OCI-LY7 (cell line): ENCODE results near the gene COQ5. TPM values are rescaled to one million over a fixed set of nuclear protein-coding genes. Genes with fewer than 3 reads are reported as not detected.

ENCODE experiments used
- BruUV-seq: library from RNA; stranded (reverse); fragments of 400-500 nt; replicated peaks from 2 replicates; lab custom pipeline; 2021; lab: Mats Ljungman, UMichigan
- CTCF ChIA-PET: fragments of 300-600 bp; sonication (Branson Sonifier 250); formaldehyde crosslinking; loops from one replicate; lab custom pipeline; 2022; ENCODE audit warnings: antibody characterized with exemption; ENCODE audit not compliant: unreplicated experiment; lab: Charles Lee
- POLR2A ChIA-PET: fragments of 300-600 bp; sonication (Branson Sonifier 250); formaldehyde crosslinking; loops from one replicate; lab custom pipeline; 2022; ENCODE audit warnings: antibody characterized with exemption; lab: Charles Lee
- DNase-seq: peaks from one replicate; pipeline ENCODE4 v3.0.0-alpha.2; 2015; ENCODE audit warnings: low spot score
- H2AFZ ChIP-seq: fragments of 200-600 bp; sonication (generic), shearing (Covaris generic); 2 replicates; pipeline ENCODE4 v1.6.1; 2014; ENCODE audit warnings: mild to moderate bottlenecking, antibody characterized with exemption, low read length, moderate library complexity
- H3K27ac ChIP-seq: fragments of 200-600 bp; sonication (generic); 2 replicates; pipeline ENCODE4 v1.5.1; 2014; ENCODE audit warnings: mixed run types, low read depth, mild to moderate bottlenecking, moderate library complexity, low read length, inconsistent platforms; ENCODE audit not compliant: poor library complexity, severe bottlenecking
- H3K36me3 ChIP-seq: fragments of 200-600 bp; sonication (generic); 2 replicates; pipeline ENCODE4 v1.6.1; 2014; ENCODE audit warnings: mild to moderate bottlenecking, antibody characterized with exemption, low read length, moderate library complexity, mixed read lengths; ENCODE audit not compliant: insufficient read depth
- H3K4me1 ChIP-seq: fragments of 200-600 bp; sonication (generic); 2 replicates; pipeline ENCODE4 v1.5.1; 2014; ENCODE audit warnings: mild to moderate bottlenecking, low read length; ENCODE audit not compliant: insufficient read depth, poor library complexity, severe bottlenecking
- H3K4me2 ChIP-seq: fragments of 200-600 bp; sonication (generic); 2 replicates; pipeline ENCODE4 v1.6.1; 2014; ENCODE audit warnings: mild to moderate bottlenecking, low read length
- H3K4me3 ChIP-seq: fragments of 200-600 bp; sonication (generic); 2 replicates; pipeline ENCODE4 v1.5.1; 2014; ENCODE audit warnings: mild to moderate bottlenecking, low read depth, low read length; ENCODE audit not compliant: poor library complexity, severe bottlenecking
- H3K79me2 ChIP-seq: fragments of 200-600 bp; sonication (generic); 2 replicates; pipeline ENCODE4 v1.6.1; 2016; ENCODE audit warnings: low read depth, mild to moderate bottlenecking, low read length, moderate library complexity, mixed read lengths; ENCODE audit not compliant: insufficient read depth
- H3K9me2 ChIP-seq: fragments of 200-600 bp; sonication (generic); 2 replicates; pipeline ENCODE4 v1.6.1; 2016; ENCODE audit warnings: mild to moderate bottlenecking, low read length, mixed read lengths; ENCODE audit not compliant: insufficient read depth
- H3K9me3 ChIP-seq: fragments of 200-600 bp; sonication (generic); 2 replicates; pipeline ENCODE4 v1.6.1; 2014; ENCODE audit warnings: mild to moderate bottlenecking, mixed run types, low read length, mixed read lengths
- H4K20me1 ChIP-seq: fragments of 200-600 bp; sonication (generic); 2 replicates; pipeline ENCODE4 v1.6.1; 2014; ENCODE audit warnings: mild to moderate bottlenecking, antibody characterized with exemption, low read length, moderate library complexity, mixed read lengths; ENCODE audit not compliant: insufficient read depth
- CTCF ChIP-seq: fragments of 200-600 bp; sonication (generic); conservative IDR thresholded peaks from 2 replicates; pipeline ENCODE4 v1.5.1; 2014; ENCODE audit warnings: mild to moderate bottlenecking, antibody characterized with exemption, low read length, moderate library complexity, mixed read lengths
- EZH2phosphoT487 ChIP-seq: fragments of 200-600 bp; sonication (generic); IDR thresholded peaks from 2 replicates; pipeline ENCODE4 v1.6.1; 2018; ENCODE audit warnings: low read depth, borderline replicate concordance, mild to moderate bottlenecking, mixed run types, antibody characterized with exemption, low read length, moderate library complexity, mixed read lengths
- intact Hi-C: fragments of 100-400 bp; cut with micrococcal nuclease; formaldehyde crosslinking; loops from one replicate; pipeline ENCODE4 v1.10.0; 2022; ENCODE audit not compliant: unreplicated experiment
- total RNA-seq, 2 experiments: library from RNA; depleted of rRNA in 1 of 2; stranded (reverse); fragments of >200 nt in 1 of 2; shearing (Covaris generic) in 1 of 2; gene quantifications; 2 replicates each; pipeline ENCODE4 v1.2.3, GENCODE V29; 2014 to 2022

Gene COQ5
- total RNA-seq, 2 experiments from 2014 or later: 40.9 to 49.5 TPM

DNA sequence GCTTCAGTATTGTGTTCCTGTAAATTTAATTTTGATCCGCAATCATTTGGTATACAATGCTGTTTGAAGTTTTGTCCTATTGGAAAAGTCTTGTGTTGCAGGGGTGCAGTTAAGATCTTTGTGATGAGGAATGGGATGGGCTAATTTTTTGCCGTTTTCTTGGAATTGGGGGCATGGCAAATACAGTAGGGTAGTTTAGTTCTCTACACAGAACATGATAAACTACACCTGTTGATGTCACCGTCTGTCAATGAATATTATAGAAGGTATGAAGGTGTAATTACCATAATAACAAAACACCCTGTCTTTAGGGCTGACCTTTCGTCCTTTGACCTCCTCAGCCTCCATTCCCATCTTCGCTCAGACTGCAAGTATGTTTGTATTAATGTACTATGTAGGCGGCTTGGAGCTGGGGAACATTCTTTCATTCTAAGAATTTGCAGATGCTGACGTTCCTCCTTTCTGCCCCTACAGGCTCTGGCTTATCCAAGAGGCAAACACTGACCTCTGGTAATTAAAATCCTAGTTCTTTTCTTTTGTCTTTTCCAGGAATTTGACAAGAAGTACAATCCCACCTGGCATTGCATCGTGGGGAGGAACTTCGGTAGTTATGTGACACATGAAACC lies 31.3 kb downstream of the COQ5 start:
- H3K4me1 ChIP-seq: peaks cover 23% of the 10 kb centered on the region
- ChIA-PET CTCF (no interaction called here), POLR2A (interaction anchor here (0.5 to 1.1 kb wide), 4 partner anchors 14 to 734 kb away, joined by 3 to 4 read pairs (median 3); no protein-coding TSS in a partner anchor)
- TF ChIP-seq CTCF: no peak
- no peak for TF ChIP-seq EZH2phosphoT487
- intact Hi-C loops: loop anchor here (2.0 kb wide), 1 partner anchor 59 kb away; the partner anchor contains the start of gene COX6A1
- DNase-seq: no peak
- no TSS peak for BruUV-seq
- peak overlapping the region; percentile 98 for H3K4me2 ChIP-seq
- H3K9me3 ChIP-seq: no peaks in the 10 kb centered on the region
- H3K79me2 ChIP-seq: peaks cover 37% of the 10 kb centered on the region
- no peaks in the 10 kb centered on the region for H3K9me2 ChIP-seq
- peaks cover 11% of the 10 kb centered on the region for H4K20me1 ChIP-seq
- H3K36me3 ChIP-seq: peaks cover 48% of the 10 kb centered on the region
- H2AFZ ChIP-seq: no peak overlapping the region
- peak overlapping the region; percentile 79 for H3K4me3 ChIP-seq
- no peak overlapping the region for H3K27ac ChIP-seq

DNA sequence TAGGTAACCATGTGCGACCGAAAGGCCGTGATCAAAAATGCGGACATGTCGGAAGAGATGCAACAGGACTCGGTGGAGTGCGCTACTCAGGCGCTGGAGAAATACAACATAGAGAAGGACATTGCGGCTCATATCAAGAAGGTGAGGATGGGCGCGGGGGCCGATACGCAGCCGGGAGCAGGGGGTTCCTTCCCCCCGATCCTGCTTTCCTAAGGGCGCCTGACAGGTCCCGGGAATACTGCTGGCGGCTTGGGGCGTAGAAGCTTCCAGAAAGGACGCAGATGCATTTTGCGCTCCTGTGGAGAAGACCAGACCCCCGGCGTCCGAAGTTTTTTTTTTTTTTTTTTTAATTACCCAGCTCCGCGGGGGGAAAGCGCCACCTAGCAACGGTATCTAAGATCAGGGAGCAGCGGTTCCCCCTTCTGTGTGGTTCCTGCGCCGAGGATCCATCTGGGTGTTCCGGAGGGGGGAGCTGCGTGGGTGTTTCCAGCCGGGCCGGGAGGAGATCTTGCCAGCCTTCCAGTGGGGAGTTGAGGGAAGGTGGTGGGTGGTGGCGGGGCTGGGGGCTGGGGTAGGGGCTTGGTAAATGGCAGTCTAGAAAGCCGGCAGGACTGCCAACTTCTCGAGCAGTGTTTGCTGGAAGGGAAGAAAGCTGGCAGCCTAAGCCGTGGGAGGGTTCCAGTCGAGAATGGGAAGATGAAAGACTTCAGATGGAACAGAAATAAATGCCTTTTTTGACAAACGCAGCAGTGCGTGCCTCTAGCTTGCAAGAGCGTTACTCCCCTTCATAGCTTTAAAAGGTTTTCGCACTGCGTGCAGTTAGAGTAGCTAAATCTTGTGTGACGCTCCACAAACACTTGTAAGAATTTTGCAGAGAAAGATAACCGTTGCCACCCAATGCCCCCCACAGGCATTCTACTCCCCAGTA lies 32.3 kb downstream of the COQ5 start:
- TF ChIP-seq CTCF (peak; percentile 65), EZH2phosphoT487 (no peak)
- DNase-seq: peak; percentile 76
- Histone ChIP-seq H4K20me1 (peaks cover 11% of the 10 kb centered on the region), H3K79me2 (peaks cover 37% of the 10 kb centered on the region), H3K9me3 (no peaks in the 10 kb centered on the region), H3K4me2 (peak overlapping the region; percentile 98), H3K27ac (peak overlapping the region; percentile 71), H3K9me2 (no peaks in the 10 kb centered on the region), H3K4me3 (peak overlapping the region; percentile 79), H3K36me3 (peaks cover 43% of the 10 kb centered on the region), H3K4me1 (peaks cover 23% of the 10 kb centered on the region), H2AFZ (no peak overlapping the region)
- intact Hi-C loops: loop anchor here (1.0 to 2.0 kb wide), 2 partner anchors 27 to 58 kb away; partner anchors contain the start of genes COX6A1 and SRSF9
- BruUV-seq: no TSS peak
- POLR2A ChIA-PET: interaction anchor here (0.5 to 1.9 kb wide), 10 partner anchors 10 to 735 kb away, joined by 3 to 8 read pairs (median 4); partner anchors contain the start of gene POP5
- CTCF ChIA-PET: no interaction called here
